Measurements from ENCODE around the gene POLR2H. TPM values are rescaled to one million over a fixed set of nuclear protein-coding genes. Genes with fewer than 3 reads are reported as not detected.

Gene POLR2H
- total and polyA plus RNA-seq, 10 of the 15 experiments (the other 5 are each of a cell fraction or from before 2014, with no cell fraction given), result 74.2 to 357 (median 143) TPM

GRCh38 chr3:184315871-184316661 is 45.4 kb upstream of the POLR2H start (continued):
- no peak for TF ChIP-seq ZBTB40 (IDR thresholded peaks at IDR 0.05; ENCODE audit: borderline replicate concordance)
- TF ChIP-seq E2F8 (IDR thresholded peaks at IDR 0.05; ENCODE audit: low read depth, partially characterized antibody), result no peak
- TF ChIP-seq HDAC2 (IDR thresholded peaks at IDR 0.05), result no peak

Data from GM12878 (cell line).